GM19372 (cell line): ENCODE results near the gene SOX8.
"Not testable (repeated sequence)": the region's sequence is repeated elsewhere in the genome, so short reads cannot be mapped to it uniquely, and the experiment has no call there.

Experiments
- ATAC-seq: cut with Tn5 transposase; IDR thresholded peaks from one replicate; pipeline ENCODE4 v1.9.1; 2021; ENCODE audit warnings: mild to moderate bottlenecking, low read depth, moderate library complexity; ENCODE audit not compliant: unreplicated experiment

Gene SOX8

DNA sequence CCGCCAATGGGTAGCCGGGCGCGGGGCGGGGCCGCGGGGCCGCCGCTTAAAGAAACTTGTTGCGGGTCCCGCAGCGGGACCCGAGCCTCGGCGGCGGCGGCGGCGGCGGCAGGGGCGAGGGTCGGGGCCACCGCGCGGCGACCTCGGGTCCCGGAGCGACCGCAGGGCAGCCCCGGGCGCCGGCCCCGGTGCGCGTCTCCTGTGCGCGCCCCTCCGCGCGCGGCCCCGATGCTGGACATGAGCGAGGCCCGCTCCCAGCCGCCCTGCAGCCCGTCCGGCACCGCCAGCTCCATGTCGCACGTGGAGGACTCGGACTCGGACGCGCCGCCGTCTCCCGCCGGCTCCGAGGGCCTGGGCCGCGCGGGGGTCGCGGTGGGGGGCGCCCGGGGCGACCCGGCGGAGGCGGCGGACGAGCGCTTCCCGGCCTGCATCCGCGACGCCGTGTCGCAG, at the start of gene SOX8:
Gene SOX8 (plus strand): TSS at position 76 of the 450 bp plus-strand sequence. CDS start 153 bp downstream, at position 229.
- no peak for ATAC-seq

DNA sequence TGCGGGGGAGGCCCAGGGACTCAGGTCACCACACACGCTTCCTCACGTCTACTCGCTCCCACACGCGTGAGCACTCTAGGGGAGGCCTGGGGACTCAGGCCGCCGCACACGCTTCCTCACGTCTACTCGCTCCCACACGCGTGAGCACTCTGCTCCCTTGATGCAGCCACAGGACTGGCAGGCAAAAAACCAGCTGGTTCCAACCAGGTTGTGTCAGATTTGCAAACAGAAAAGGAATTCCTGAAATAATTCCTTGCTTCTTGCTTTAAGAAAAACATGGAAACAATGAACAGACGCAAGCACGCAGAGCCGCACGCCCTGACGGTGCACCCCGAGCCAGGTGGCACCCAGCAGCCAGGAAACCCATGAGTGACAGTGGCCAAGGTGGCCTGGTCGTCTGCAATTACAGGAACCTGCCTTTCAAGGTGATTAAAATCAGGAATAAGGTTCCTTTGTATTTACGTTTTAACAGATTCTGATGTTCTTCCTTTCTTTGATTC, 48.7 kb upstream of the SOX8 start:
- no peak for ATAC-seq

DNA sequence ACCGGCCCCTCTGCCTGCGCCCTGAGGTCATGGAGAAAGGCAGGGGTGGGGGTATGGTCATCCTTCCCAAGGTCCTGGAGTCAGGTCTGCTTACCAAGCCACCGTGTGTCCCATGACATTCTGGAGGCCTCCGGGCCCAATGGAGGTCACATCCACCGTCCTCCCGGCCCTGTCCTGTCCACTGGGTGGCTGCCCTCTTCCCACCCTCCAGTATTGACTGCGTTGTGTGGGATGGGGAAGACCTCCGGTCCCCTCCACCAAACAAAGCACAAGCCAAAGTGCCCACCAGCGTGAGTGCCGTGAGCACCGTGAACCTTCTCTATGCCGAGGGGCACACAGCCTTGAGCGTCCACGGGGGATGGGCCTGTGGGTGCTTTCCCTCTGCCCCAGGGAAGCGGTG, 48.0 kb upstream of the SOX8 start:
- no peak for ATAC-seq

- no peak for ATAC-seq
Measured at GRCh38 chr16:934178-934577, 47.4 kb upstream of the SOX8 start.

GRCh38 chr16:935684-936083, 45.9 kb upstream of the SOX8 start:
- no peak for ATAC-seq

DNA sequence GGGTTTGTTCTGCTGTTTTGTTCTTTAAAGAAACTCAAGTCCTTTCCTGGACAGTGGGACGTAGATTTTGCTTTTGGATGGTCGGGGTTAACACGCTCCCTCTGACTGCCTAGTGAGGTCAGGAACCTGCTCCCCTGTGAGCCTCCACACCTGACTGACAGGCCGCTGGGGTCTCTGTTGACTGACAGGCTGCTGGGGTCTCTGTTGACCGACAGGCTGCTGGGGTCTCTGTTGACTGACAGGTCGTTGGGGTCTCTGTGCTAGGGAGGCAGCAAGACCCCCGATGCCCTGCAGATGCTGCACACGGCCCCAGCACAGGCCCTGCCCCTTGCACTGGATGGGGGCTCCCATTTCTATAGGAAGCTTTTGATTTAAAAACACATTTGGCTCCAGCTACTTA, 44.3 kb upstream of the SOX8 start:
- no peak for ATAC-seq

DNA sequence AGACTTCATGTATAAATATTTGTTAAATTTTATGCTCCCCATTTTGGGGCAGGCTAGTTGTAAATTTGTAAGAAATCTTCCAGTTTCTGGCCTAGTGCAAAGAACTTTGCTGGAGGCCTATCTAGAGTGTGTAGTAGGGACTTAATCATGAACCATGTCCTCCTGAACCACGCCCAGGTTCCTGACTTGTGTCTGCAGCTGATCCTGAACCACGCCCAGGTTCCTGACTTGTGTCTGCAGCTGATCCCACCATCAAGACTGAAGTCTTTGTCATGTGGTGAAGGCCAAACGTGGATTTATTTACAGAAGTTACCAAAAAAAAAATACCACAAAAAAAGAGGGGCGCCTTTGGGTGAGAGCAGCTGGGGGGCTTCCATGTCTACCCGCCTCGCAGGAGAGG, 43.8 kb upstream of the SOX8 start:
- ATAC-seq = no peak

DNA sequence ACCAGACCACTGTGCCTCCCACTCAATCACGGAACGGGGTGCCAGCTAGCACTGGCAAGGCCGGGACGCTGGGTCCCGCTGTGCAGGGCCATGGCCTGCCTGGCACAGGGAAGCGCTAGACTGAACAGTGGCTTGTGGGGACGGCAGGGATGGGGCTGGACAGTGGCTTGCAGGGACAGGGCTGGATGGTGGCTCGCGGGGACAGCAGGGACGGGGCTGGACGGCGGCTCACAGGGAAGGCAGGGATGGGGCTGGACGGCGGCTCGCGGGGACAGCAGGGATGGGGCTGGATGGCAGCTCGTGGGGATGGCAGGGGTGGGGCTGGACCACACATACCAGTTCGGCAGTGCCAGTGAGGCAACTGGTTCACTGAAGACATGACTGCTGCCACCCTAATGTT, 43.4 kb upstream of the SOX8 start:
- no peak for ATAC-seq

- no peak for ATAC-seq
Measured at GRCh38 chr16:938752-939151, 42.8 kb upstream of the SOX8 start.

GRCh38 chr16:939311-939710, 42.3 kb upstream of the SOX8 start:
- no peak for ATAC-seq

DNA sequence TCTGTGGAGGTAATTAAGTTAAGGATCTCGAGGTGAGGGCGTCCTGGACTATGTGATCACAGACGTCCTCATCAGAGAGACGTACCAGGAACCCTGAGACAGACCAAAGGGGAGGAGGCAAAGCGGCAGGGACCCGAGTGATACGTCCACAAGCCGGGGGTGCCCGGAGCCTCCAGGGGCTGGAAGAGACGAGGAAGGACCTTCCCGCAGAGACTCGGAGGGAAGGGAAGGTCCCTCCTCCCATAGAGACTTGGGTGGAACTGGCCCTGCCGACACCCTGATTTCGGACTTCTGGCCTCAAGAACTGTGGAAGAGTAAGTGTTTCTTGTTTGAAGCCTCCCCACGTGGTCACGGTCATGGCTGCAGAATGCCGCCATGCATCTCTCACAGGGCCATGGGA, 41.6 kb upstream of the SOX8 start:
- no peak for ATAC-seq

GRCh38 chr16:942436-943060, 39.0 kb upstream of the SOX8 start:
- no peak for ATAC-seq

DNA sequence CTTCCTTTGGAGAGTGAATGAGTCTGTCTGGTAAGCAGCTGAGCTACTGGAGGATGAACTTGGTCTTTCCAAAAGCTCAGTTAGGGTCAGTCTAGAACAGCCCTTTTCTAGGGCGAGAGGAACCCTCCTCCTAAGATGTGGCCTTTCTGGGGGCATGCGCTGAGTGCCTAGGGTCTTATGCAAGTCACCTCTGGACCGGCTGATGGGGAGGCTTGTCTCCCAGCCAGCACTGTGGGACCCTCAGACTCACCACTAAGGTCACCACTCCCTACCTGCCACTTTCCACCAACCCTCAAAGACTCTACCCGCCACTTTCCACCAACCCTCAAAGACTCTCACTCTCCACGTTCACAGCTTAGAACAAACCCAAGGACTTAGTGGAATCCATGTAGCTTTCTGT, 37.6 kb upstream of the SOX8 start:
- no peak for ATAC-seq

GRCh38 chr16:945271-946047, 36.1 kb upstream of the SOX8 start:
- ATAC-seq = no peak

DNA sequence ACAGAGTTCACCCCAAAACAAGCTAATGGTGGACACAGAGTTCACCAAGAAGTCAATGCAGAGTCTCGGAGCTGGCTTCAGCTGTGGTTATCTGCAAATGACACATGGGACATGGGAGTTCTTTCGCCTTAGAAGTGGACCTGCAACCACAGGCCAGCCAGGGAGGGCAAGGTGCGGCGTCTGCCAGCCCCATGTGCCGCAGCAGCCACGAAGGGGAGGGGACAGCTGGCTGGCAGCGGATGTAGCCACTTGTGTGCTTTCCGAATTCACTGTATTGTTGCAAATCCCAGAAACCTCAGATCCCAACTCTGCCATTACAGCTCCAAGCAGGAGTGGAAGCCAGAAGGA, 35.5 kb upstream of the SOX8 start:
- ATAC-seq = no peak

GRCh38 chr16:947255-947921, 34.2 kb upstream of the SOX8 start:
- no peak for ATAC-seq

GRCh38 chr16:947922-948303, 33.7 kb upstream of the SOX8 start:
- not testable (repeated sequence) for ATAC-seq

DNA sequence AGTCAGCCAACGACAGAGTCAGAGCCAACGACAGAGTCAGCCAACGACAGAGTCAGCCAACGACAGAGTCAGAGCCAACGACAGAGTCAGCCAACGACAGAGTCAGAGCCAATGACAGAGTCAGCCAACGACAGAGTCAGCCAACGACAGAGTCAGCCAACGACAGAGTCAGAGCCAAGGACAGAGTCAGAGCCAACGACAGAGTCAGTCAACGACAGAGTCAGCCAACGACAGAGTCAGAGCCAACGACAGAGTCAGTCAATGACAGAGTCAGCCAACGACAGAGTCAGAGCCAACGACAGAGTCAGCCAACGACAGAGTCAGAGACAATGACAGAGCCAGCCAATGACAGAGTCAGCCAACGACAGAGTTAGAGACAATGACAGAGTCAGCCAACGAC, 32.8 kb upstream of the SOX8 start:
- ATAC-seq = not testable (repeated sequence)

GRCh38 chr16:950733-951573, 30.6 kb upstream of the SOX8 start:
- ATAC-seq = not testable (repeated sequence)

GRCh38 chr16:951660-952301, 29.8 kb upstream of the SOX8 start:
- ATAC-seq = no peak
